IPS-20b (cell line): ENCODE measurements around the gene AK9.
"Not testable (repeated sequence)": the region's sequence is repeated elsewhere in the genome, so short reads cannot be mapped to it uniquely, and the experiment has no call there.

ENCODE experiments used
- H3K27ac ChIP-seq: one replicate; pipeline ENCODE4 v1.5.1; 2013; ENCODE audit warnings: low read length
- H3K27me3 ChIP-seq: 2 replicates; pipeline ENCODE4 v1.6.1; 2013; ENCODE audit warnings: mild to moderate bottlenecking, low read length, inconsistent platforms; ENCODE audit not compliant: insufficient read depth
- H3K36me3 ChIP-seq: 2 replicates; pipeline ENCODE4 v1.6.1; 2013; ENCODE audit warnings: low read depth, mild to moderate bottlenecking, inconsistent platforms, low read length, moderate library complexity; ENCODE audit not compliant: insufficient read depth
- H3K4me1 ChIP-seq: 2 replicates; pipeline ENCODE4 v1.6.1; 2013; ENCODE audit warnings: mild to moderate bottlenecking, control low read depth, inconsistent platforms, low read length, moderate library complexity; ENCODE audit not compliant: insufficient read depth
- H3K4me3 ChIP-seq: 2 replicates; pipeline ENCODE4 v1.5.1; 2013; ENCODE audit warnings: mild to moderate bottlenecking, low read length, inconsistent platforms
- H3K9ac ChIP-seq: 2 replicates; pipeline ENCODE4 v1.6.1; 2013; ENCODE audit warnings: low read depth, mild to moderate bottlenecking, inconsistent platforms, low read length, moderate library complexity
- H3K9me3 ChIP-seq: 2 replicates; pipeline ENCODE4 v1.6.1; 2013; ENCODE audit warnings: mild to moderate bottlenecking, low read depth, low read length, inconsistent platforms; ENCODE audit not compliant: insufficient read depth

Gene AK9

GRCh38 chr6:109612268-109612667, 78.7 kb downstream of the AK9 start:
- H3K9ac ChIP-seq: no peak overlapping the region
- no peaks in the 10 kb centered on the region for H3K9me3 ChIP-seq
- no peak overlapping the region for H3K27ac ChIP-seq
- no peak overlapping the region for H3K4me3 ChIP-seq
- no peaks in the 10 kb centered on the region for H3K36me3 ChIP-seq
- no peaks in the 10 kb centered on the region for H3K27me3 ChIP-seq
- no peaks in the 10 kb centered on the region for H3K4me1 ChIP-seq

GRCh38 chr6:109611502-109611901, 79.5 kb downstream of the AK9 start:
- Histone ChIP-seq H3K9ac (no peak overlapping the region), H3K27me3 (no peaks in the 10 kb centered on the region), H3K4me1 (no peaks in the 10 kb centered on the region), H3K27ac (no peak overlapping the region), H3K9me3 (no peaks in the 10 kb centered on the region), H3K36me3 (no peaks in the 10 kb centered on the region), H3K4me3 (no peak overlapping the region)

GRCh38 chr6:109610590-109610989, 80.4 kb downstream of the AK9 start:
- H3K9ac ChIP-seq: no peak overlapping the region
- no peaks in the 10 kb centered on the region for H3K36me3 ChIP-seq

GRCh38 chr6:109609737-109610136, 81.3 kb downstream of the AK9 start:
- no peaks in the 10 kb centered on the region for H3K27me3 ChIP-seq
- no peak overlapping the region for H3K9ac ChIP-seq
- H3K4me3 ChIP-seq: no peak overlapping the region
- no peaks in the 10 kb centered on the region for H3K36me3 ChIP-seq
- no peak overlapping the region for H3K27ac ChIP-seq
- H3K4me1 ChIP-seq: no peaks in the 10 kb centered on the region
- H3K9me3 ChIP-seq: no peaks in the 10 kb centered on the region; the same call in 1 of the 2 replicates

More at GRCh38 chr6:109610590-109610989, 80.4 kb downstream of the AK9 start:
- Histone ChIP-seq H3K4me3 (no peak overlapping the region), H3K27me3 (no peaks in the 10 kb centered on the region), H3K4me1 (no peaks in the 10 kb centered on the region), H3K27ac (no peak overlapping the region), H3K9me3 (no peaks in the 10 kb centered on the region)

- H3K27me3 ChIP-seq: no peaks in the 10 kb centered on the region
- no peaks in the 10 kb centered on the region for H3K36me3 ChIP-seq
- H3K27ac ChIP-seq: no peak overlapping the region
- H3K9me3 ChIP-seq: no peaks in the 10 kb centered on the region; the same call in 1 of the 2 replicates
- H3K9ac ChIP-seq: no peak overlapping the region
- no peaks in the 10 kb centered on the region for H3K4me1 ChIP-seq
- no peak overlapping the region for H3K4me3 ChIP-seq
Observed at GRCh38 chr6:109606359-109606758, 84.6 kb downstream of the AK9 start.

GRCh38 chr6:109595998-109596397, 95.0 kb downstream of the AK9 start:
- Histone ChIP-seq H3K4me1 (no peaks in the 10 kb centered on the region), H3K36me3 (no peaks in the 10 kb centered on the region), H3K9me3 (peaks cover 3% of the 10 kb centered on the region), H3K27me3 (no peaks in the 10 kb centered on the region), H3K4me3 (no peak overlapping the region), H3K27ac (no peak overlapping the region), H3K9ac (no peak overlapping the region)

GRCh38 chr6:109580519-109580918, 110.5 kb downstream of the AK9 start:
- H3K9ac ChIP-seq: no peak overlapping the region
- H3K9me3 ChIP-seq: no peaks in the 10 kb centered on the region
- no peak overlapping the region for H3K27ac ChIP-seq
- no peaks in the 10 kb centered on the region for H3K36me3 ChIP-seq
- no peaks in the 10 kb centered on the region for H3K27me3 ChIP-seq
- peaks cover 10% of the 10 kb centered on the region; the same call in 1 of the 2 replicates for H3K4me1 ChIP-seq
- H3K4me3 ChIP-seq: no peak overlapping the region

- no peak overlapping the region for H3K9ac ChIP-seq
- no peaks in the 10 kb centered on the region for H3K36me3 ChIP-seq
- no peaks in the 10 kb centered on the region for H3K9me3 ChIP-seq
- peaks cover 10% of the 10 kb centered on the region; the same call in 1 of the 2 replicates for H3K4me1 ChIP-seq
- H3K27ac ChIP-seq: no peak overlapping the region
- H3K4me3 ChIP-seq: no peak overlapping the region
- no peaks in the 10 kb centered on the region for H3K27me3 ChIP-seq
Observed at GRCh38 chr6:109579361-109579760, 111.6 kb downstream of the AK9 start.

- not testable (repeated sequence) for H3K4me3 ChIP-seq, H3K36me3 ChIP-seq, H3K27ac ChIP-seq
Observed at GRCh38 chr6:109569901-109570300, 121.1 kb downstream of the AK9 start.

GRCh38 chr6:109561844-109562243, 129.2 kb downstream of the AK9 start:
- Histone ChIP-seq H3K9ac (no peak overlapping the region), H3K27me3 (no peaks in the 10 kb centered on the region), H3K4me1 (no peaks in the 10 kb centered on the region)

More at GRCh38 chr6:109569901-109570300, 121.1 kb downstream of the AK9 start:
- not testable (repeated sequence) for H3K27me3 ChIP-seq, H3K9me3 ChIP-seq, H3K9ac ChIP-seq, H3K4me1 ChIP-seq

GRCh38 chr6:109531446-109531845, 159.6 kb downstream of the AK9 start:
- Histone ChIP-seq H3K27me3 (no peaks in the 10 kb centered on the region), H3K4me3 (no peak overlapping the region), H3K9ac (no peak overlapping the region), H3K9me3 (no peaks in the 10 kb centered on the region), H3K27ac (no peak overlapping the region), H3K4me1 (no peaks in the 10 kb centered on the region; the same call in 1 of the 2 replicates), H3K36me3 (no peaks in the 10 kb centered on the region)

More at GRCh38 chr6:109561844-109562243, 129.2 kb downstream of the AK9 start:
- Histone ChIP-seq H3K4me3 (no peak overlapping the region), H3K27ac (no peak overlapping the region), H3K36me3 (no peaks in the 10 kb centered on the region), H3K9me3 (no peaks in the 10 kb centered on the region; the same call in none of the 2 replicates)

- H3K9ac ChIP-seq: no peak overlapping the region
- no peaks in the 10 kb centered on the region; the same call in 1 of the 2 replicates for H3K4me1 ChIP-seq
- no peak overlapping the region for H3K4me3 ChIP-seq
- H3K36me3 ChIP-seq: no peaks in the 10 kb centered on the region
- peaks cover 6% of the 10 kb centered on the region; the same call in 1 of the 2 replicates for H3K9me3 ChIP-seq
- no peaks in the 10 kb centered on the region for H3K27me3 ChIP-seq
- H3K27ac ChIP-seq: no peak overlapping the region
Observed at GRCh38 chr6:109527989-109528388, 163.0 kb downstream of the AK9 start.
